KOPT-K1 (cell line): ENCODE measurements around the gene BRD2.

Experiments used
- H3K27ac ChIP-seq: fragments of 200-600 bp; sonication (generic); 2 replicates; pipeline ENCODE4 v1.5.1; 2016; ENCODE audit warnings: antibody characterized with exemption, mild to moderate bottlenecking, low read depth, low read length; ENCODE audit not compliant: poor library complexity, severe bottlenecking
- H3K36me3 ChIP-seq: fragments of 200-600 bp; sonication (generic); 2 replicates; pipeline ENCODE4 v1.5.1; 2017; ENCODE audit warnings: antibody characterized with exemption, mild to moderate bottlenecking, low read length, moderate library complexity; ENCODE audit not compliant: insufficient read depth
- H3K9me3 ChIP-seq: fragments of 200-600 bp; sonication (generic); 2 replicates; pipeline ENCODE4 v1.5.1; 2017; ENCODE audit warnings: antibody characterized with exemption, low read length, mild to moderate bottlenecking; ENCODE audit not compliant: insufficient read depth, poor library complexity, severe bottlenecking

BRD2 gene

GRCh38 chr6:33017694-33018353 is 49.4 kb downstream of the BRD2 start:
- no peaks in the 10 kb centered on the region for H3K36me3 ChIP-seq
- no peaks in the 10 kb centered on the region for H3K9me3 ChIP-seq
- H3K27ac ChIP-seq, result no peak overlapping the region

- no peaks in the 10 kb centered on the region for H3K36me3 ChIP-seq
- no peaks in the 10 kb centered on the region for H3K9me3 ChIP-seq
- no peak overlapping the region for H3K27ac ChIP-seq
Observed at GRCh38 chr6:33018418-33018817, 50.0 kb downstream of the BRD2 start.

GRCh38 chr6:33018904-33019303 is 50.5 kb downstream of the BRD2 start:
- Histone ChIP-seq H3K36me3 (no peaks in the 10 kb centered on the region), H3K27ac (no peak overlapping the region), H3K9me3 (no peaks in the 10 kb centered on the region)

GRCh38 chr6:33019372-33019771 is 51.0 kb downstream of the BRD2 start:
- Histone ChIP-seq H3K36me3 (no peaks in the 10 kb centered on the region), H3K9me3 (no peaks in the 10 kb centered on the region), H3K27ac (no peak overlapping the region)

- Histone ChIP-seq H3K9me3 (no peaks in the 10 kb centered on the region), H3K27ac (no peak overlapping the region), H3K36me3 (no peaks in the 10 kb centered on the region)
Observed at GRCh38 chr6:33021917-33022316, 53.5 kb downstream of the BRD2 start.

- Histone ChIP-seq H3K27ac (no peak overlapping the region), H3K9me3 (no peaks in the 10 kb centered on the region), H3K36me3 (no peaks in the 10 kb centered on the region)
Observed at GRCh38 chr6:33023536-33023935, 55.1 kb downstream of the BRD2 start.

GRCh38 chr6:33024521-33024920 is 56.1 kb downstream of the BRD2 start:
- H3K9me3 ChIP-seq, result no peaks in the 10 kb centered on the region
- H3K27ac ChIP-seq, result no peak overlapping the region
- no peaks in the 10 kb centered on the region for H3K36me3 ChIP-seq

- no peak overlapping the region for H3K27ac ChIP-seq
- H3K9me3 ChIP-seq, result no peaks in the 10 kb centered on the region
- no peaks in the 10 kb centered on the region for H3K36me3 ChIP-seq
Observed at GRCh38 chr6:33028220-33028849, 59.9 kb downstream of the BRD2 start.

GRCh38 chr6:33029328-33030184 is 61.2 kb downstream of the BRD2 start:
- peaks cover 1% of the 10 kb centered on the region for H3K9me3 ChIP-seq
- H3K36me3 ChIP-seq, result no peaks in the 10 kb centered on the region
- no peak overlapping the region for H3K27ac ChIP-seq

- Histone ChIP-seq H3K27ac (no peak overlapping the region), H3K36me3 (no peaks in the 10 kb centered on the region)
Observed at GRCh38 chr6:33030245-33030644, 61.9 kb downstream of the BRD2 start.

More at GRCh38 chr6:33030245-33030644, 61.9 kb downstream of the BRD2 start:
- H3K9me3 ChIP-seq, result peaks cover 8% of the 10 kb centered on the region
